GM12878 (cell line): ENCODE data around the gene SGPP2. TPM values are rescaled to one million over a fixed set of nuclear protein-coding genes. Genes with fewer than 3 reads are reported as not detected.

Experiments used
- ATF2 ChIP-seq: IDR thresholded peaks from 2 replicates; pipeline ENCODE4 v1.6.1; 2012; ENCODE audit warnings: low read length, inconsistent platforms
- CBFB ChIP-seq: IDR thresholded peaks from 2 replicates; pipeline ENCODE4 v1.6.1; 2016; ENCODE audit warnings: antibody characterized with exemption, low read depth
- CHD4 ChIP-seq: fragments of 200-600 bp; sonication (generic); IDR thresholded peaks from 2 replicates; pipeline ENCODE4 v1.6.1; 2016; ENCODE audit warnings: mild to moderate bottlenecking
- CUX1 ChIP-seq: IDR thresholded peaks from 2 replicates; pipeline ENCODE4 v1.6.1; 2012; ENCODE audit warnings: improper control_type of control experiment, low read depth, low read length; ENCODE audit not compliant: insufficient replicate concordance
- EP300 ChIP-seq, 2 experiments: fragments of 150-350 bp in 1 of 2; IDR thresholded peaks; 2 replicates each; pipeline ENCODE4 v1.6.1; 2011 to 2012; ENCODE audit warnings: low read depth in 2 of 2, low read length in 2 of 2, borderline replicate concordance in 1 of 2, improper control_type of control experiment in 1 of 2, inconsistent platforms in 1 of 2; ENCODE audit not compliant: control insufficient read depth in 1 of 2
- FOXM1 ChIP-seq: IDR thresholded peaks from 2 replicates; pipeline ENCODE4 v1.6.1; 2012; ENCODE audit warnings: low read depth, mild to moderate bottlenecking, inconsistent platforms, low read length, moderate library complexity
- GABPA ChIP-seq: IDR thresholded peaks from 2 replicates; pipeline ENCODE4 v1.6.1; 2014; ENCODE audit warnings: antibody characterized with exemption, low read depth, mild to moderate bottlenecking, inconsistent platforms
- JUNB ChIP-seq: IDR thresholded peaks from 2 replicates; pipeline ENCODE4 v1.6.1; 2016; ENCODE audit warnings: antibody characterized with exemption, mild to moderate bottlenecking
- NFYB ChIP-seq: IDR thresholded peaks from 2 replicates; pipeline ENCODE4 v1.6.1; 2011; ENCODE audit warnings: low read depth, mild to moderate bottlenecking, low read length, improper control_type of control experiment, moderate library complexity; ENCODE audit not compliant: insufficient read depth
- STAT3 ChIP-seq: IDR thresholded peaks from 2 replicates; pipeline ENCODE4 v1.6.1; 2011; ENCODE audit warnings: low read depth, low read length, improper control_type of control experiment
- ZNF622 ChIP-seq: fragments of 450-650 bp; IDR thresholded peaks from 2 replicates; pipeline ENCODE4 v1.6.1; 2017; ENCODE audit warnings: mild to moderate bottlenecking, inconsistent platforms
- polyA plus RNA-seq, 11 experiments: library from polyadenylated mRNA; depleted of rRNA in 4 of 11; unstranded in 6 of 11; stranded (reverse) in 5 of 11; fragments of >200 nt; fragmentation: Nextera tagmentation in 4 of 11; fragmentation: Illumina TruSeq in 1 of 11; extraction: Ambion mirVana in 4 of 11; extraction: Trizol in 1 of 11; gene quantifications; 1 replicate in 1 of 11; 2 replicates in 10 of 11; pipeline versions ENCODE4 v1.2.1 to v1.2.3, GENCODE V29; 2011 to 2016; ENCODE audit warnings: inconsistent platforms in 2 of 11, missing spikeins in 2 of 11, low read depth in 1 of 11
- total RNA-seq, 4 experiments: library from RNA; depleted of rRNA in 3 of 4; stranded (reverse); fragments of >200 nt in 3 of 4; fragmentation: Illumina TruSeq in 1 of 4; extraction: Trizol in 1 of 4; gene quantifications; 2 replicates each; pipeline versions ENCODE4 v1.2.1 to v1.2.3, GENCODE V29; 2013 to 2021
- TF ChIP-seq, protein P1 (sequence below): fragments of 450-650 bp; formaldehyde crosslinking; IDR thresholded peaks from 2 replicates; pipeline ENCODE4 v1.4.0; 2020; ENCODE audit warnings: mild to moderate bottlenecking, moderate library complexity
- TF ChIP-seq, protein P2 (sequence below): fragments of 450-650 bp; IDR thresholded peaks from 2 replicates; pipeline ENCODE4 v1.6.1; 2014; ENCODE audit warnings: mild to moderate bottlenecking
- TF ChIP-seq, protein P3 (sequence below): IDR thresholded peaks from 2 replicates; pipeline ENCODE4 v1.6.1; 2012; ENCODE audit warnings: low read depth, low read length, improper control_type of control experiment
- TF ChIP-seq, protein P4 (sequence below): IDR thresholded peaks from 2 replicates; pipeline ENCODE4 v1.6.1; 2012; ENCODE audit warnings: low read depth, low read length, improper control_type of control experiment

The SGPP2 gene
- total and polyA plus RNA-seq, 10 of the 15 experiments (the other 5 are each of a cell fraction or from before 2014, with no cell fraction given): 3.5 to 84.9 (median 13.1) TPM

DNA sequence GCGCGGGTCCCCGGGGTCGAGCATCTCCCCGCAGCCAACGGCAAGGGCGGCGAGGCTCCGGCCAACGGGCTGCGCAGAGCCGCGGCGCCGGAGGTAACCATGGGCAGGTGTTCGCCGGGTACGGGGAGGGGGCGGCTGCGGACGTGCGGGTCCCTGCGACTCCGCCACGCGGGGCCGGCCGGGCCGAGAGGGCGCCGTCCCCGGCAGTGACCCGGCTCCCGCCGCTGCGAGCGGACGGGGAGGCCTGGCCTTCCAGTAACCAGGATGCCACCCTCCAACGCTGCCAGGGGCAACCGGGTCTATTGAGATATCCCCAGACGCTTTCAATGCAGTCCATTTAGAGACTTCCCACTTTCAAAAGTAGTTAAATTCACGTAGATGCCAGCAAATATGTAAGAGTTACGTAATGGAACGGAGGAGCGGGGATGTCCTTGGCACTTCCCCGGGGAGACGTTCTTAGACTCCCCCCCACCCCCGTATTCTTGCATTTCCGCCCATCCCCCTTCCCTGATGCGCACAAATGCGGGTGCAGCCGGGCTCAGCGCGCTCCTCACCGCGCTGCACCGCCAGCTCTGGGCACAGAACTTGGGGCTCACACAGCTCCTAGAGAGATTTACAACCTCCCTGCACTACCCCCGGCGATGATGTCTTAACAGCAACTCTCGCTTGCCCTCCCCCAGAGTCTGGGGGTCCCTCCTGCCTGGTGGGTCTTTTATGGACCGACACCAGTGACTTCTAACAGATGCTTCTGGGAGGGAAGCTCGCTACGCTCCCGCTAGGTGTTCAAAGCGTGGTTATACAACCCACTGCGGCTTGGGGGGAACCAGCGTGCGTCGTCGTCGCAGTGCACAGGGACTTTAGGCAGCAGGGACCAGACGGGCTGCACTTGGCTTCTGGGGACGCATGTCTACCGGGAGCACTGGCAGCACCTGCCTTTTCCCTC is 657 bp downstream of the SGPP2 start (continued):
- TF ChIP-seq, protein P1, sequence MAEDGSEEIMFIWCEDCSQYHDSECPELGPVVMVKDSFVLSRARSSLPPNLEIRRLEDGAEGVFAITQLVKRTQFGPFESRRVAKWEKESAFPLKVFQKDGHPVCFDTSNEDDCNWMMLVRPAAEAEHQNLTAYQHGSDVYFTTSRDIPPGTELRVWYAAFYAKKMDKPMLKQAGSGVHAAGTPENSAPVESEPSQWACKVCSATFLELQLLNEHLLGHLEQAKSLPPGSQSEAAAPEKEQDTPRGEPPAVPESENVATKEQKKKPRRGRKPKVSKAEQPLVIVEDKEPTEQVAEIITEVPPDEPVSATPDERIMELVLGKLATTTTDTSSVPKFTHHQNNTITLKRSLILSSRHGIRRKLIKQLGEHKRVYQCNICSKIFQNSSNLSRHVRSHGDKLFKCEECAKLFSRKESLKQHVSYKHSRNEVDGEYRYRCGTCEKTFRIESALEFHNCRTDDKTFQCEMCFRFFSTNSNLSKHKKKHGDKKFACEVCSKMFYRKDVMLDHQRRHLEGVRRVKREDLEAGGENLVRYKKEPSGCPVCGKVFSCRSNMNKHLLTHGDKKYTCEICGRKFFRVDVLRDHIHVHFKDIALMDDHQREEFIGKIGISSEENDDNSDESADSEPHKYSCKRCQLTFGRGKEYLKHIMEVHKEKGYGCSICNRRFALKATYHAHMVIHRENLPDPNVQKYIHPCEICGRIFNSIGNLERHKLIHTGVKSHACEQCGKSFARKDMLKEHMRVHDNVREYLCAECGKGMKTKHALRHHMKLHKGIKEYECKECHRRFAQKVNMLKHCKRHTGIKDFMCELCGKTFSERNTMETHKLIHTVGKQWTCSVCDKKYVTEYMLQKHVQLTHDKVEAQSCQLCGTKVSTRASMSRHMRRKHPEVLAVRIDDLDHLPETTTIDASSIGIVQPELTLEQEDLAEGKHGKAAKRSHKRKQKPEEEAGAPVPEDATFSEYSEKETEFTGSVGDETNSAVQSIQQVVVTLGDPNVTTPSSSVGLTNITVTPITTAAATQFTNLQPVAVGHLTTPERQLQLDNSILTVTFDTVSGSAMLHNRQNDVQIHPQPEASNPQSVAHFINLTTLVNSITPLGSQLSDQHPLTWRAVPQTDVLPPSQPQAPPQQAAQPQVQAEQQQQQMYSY (CRISPR knock-in tag): no peak
- TF ChIP-seq, protein P2, sequence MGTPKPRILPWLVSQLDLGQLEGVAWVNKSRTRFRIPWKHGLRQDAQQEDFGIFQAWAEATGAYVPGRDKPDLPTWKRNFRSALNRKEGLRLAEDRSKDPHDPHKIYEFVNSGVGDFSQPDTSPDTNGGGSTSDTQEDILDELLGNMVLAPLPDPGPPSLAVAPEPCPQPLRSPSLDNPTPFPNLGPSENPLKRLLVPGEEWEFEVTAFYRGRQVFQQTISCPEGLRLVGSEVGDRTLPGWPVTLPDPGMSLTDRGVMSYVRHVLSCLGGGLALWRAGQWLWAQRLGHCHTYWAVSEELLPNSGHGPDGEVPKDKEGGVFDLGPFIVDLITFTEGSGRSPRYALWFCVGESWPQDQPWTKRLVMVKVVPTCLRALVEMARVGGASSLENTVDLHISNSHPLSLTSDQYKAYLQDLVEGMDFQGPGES: no peak
- TF ChIP-seq EP300 (IDR thresholded peaks at IDR 0.05; ENCODE audit: borderline replicate concordance in 1 of 2, control insufficient read depth in 1 of 2, low read depth in 2 of 2, low read length in 2 of 2): peak; percentile 34 to 35; a peak in 1 of 4 replicates
- TF ChIP-seq ATF2: no peak
- no peak for TF ChIP-seq NFYB
- TF ChIP-seq GABPA: no peak
- no peak for TF ChIP-seq CHD4
- TF ChIP-seq, protein P3, sequence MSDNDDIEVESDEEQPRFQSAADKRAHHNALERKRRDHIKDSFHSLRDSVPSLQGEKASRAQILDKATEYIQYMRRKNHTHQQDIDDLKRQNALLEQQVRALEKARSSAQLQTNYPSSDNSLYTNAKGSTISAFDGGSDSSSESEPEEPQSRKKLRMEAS: peak; percentile 44; the same call in 1 of the 2 replicates
- 0 out of 2 replicates have a peak, but pooled peaks have one; percentile 7 for TF ChIP-seq FOXM1
- no peak for TF ChIP-seq CUX1
- TF ChIP-seq, protein P4, sequence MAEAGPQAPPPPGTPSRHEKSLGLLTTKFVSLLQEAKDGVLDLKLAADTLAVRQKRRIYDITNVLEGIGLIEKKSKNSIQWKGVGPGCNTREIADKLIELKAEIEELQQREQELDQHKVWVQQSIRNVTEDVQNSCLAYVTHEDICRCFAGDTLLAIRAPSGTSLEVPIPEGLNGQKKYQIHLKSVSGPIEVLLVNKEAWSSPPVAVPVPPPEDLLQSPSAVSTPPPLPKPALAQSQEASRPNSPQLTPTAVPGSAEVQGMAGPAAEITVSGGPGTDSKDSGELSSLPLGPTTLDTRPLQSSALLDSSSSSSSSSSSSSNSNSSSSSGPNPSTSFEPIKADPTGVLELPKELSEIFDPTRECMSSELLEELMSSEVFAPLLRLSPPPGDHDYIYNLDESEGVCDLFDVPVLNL: no peak
- TF ChIP-seq STAT3: no peak
- no peak for TF ChIP-seq ZNF622
- no peak for TF ChIP-seq CBFB
- no peak for TF ChIP-seq JUNB
